ENCODE data around the gene ANKS6. TPM values are rescaled to one million over a fixed set of nuclear protein-coding genes. Genes with fewer than 3 reads are reported as not detected.

The ANKS6 gene
- total RNA-seq, 1 experiment from 2014 or later = 19.6 TPM

- intact Hi-C loops (cut with micrococcal nuclease; ENCODE audit: unreplicated experiment) (no loop called here), in situ Hi-C loops (cut with HindIII; ENCODE audit: low pct_unique_long_range_greater_than_20kb, low sequenced_read_pairs) (no loop called here)
- ChIA-PET CTCF (no interaction called here), POLR2A (interaction anchor here (0.6 kb wide), 1 partner anchor 99 kb away, joined by 4 read pairs; no protein-coding TSS in a partner anchor)
- no TSS peak for BruUV-seq (replicated peaks)
- no peaks in the 10 kb centered on the region for H3K9me3 ChIP-seq (ENCODE audit: control insufficient read depth, insufficient read depth, low read depth, low read length)
- peaks cover 2% of the 10 kb centered on the region; the same call in 1 of the 2 replicates for H3K27me3 ChIP-seq (ENCODE audit: control insufficient read depth, insufficient read depth, low read length)
- H3K27ac ChIP-seq (ENCODE audit: low read length) = no peak overlapping the region
- DNase-seq (ENCODE audit: low read depth, low spot score) = no peak
- H3K4me3 ChIP-seq (ENCODE audit: low read depth in 2 of 2, low read length in 2 of 2) = no peak overlapping the region
- ATAC-seq = no peak
- H3K4me1 ChIP-seq (ENCODE audit: control insufficient read depth, insufficient read depth, low read length) = 0 out of 2 replicates have a peak, but pooled peaks cover 3% of the 10 kb centered on the region
- TF ChIP-seq REST (IDR thresholded peaks at IDR 0.05; ENCODE audit: insufficient read depth in 1 of 2, low read depth in 2 of 2, low read length in 1 of 2) (no peak), SIN3A (IDR thresholded peaks at IDR 0.05; ENCODE audit: borderline replicate concordance, insufficient read depth, low read depth, low read length) (no peak)
- TF ChIP-seq, protein P1, sequence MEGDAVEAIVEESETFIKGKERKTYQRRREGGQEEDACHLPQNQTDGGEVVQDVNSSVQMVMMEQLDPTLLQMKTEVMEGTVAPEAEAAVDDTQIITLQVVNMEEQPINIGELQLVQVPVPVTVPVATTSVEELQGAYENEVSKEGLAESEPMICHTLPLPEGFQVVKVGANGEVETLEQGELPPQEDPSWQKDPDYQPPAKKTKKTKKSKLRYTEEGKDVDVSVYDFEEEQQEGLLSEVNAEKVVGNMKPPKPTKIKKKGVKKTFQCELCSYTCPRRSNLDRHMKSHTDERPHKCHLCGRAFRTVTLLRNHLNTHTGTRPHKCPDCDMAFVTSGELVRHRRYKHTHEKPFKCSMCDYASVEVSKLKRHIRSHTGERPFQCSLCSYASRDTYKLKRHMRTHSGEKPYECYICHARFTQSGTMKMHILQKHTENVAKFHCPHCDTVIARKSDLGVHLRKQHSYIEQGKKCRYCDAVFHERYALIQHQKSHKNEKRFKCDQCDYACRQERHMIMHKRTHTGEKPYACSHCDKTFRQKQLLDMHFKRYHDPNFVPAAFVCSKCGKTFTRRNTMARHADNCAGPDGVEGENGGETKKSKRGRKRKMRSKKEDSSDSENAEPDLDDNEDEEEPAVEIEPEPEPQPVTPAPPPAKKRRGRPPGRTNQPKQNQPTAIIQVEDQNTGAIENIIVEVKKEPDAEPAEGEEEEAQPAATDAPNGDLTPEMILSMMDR (IDR thresholded peaks at IDR 0.05) = no peak
- peaks cover 4% of the 10 kb centered on the region; the same call in 1 of the 2 replicates for H3K36me3 ChIP-seq (ENCODE audit: control insufficient read depth, insufficient read depth, low read length)
Measured at GRCh38 chr9:98808875-98809274, 12.5 kb upstream of the ANKS6 start.

DNA sequence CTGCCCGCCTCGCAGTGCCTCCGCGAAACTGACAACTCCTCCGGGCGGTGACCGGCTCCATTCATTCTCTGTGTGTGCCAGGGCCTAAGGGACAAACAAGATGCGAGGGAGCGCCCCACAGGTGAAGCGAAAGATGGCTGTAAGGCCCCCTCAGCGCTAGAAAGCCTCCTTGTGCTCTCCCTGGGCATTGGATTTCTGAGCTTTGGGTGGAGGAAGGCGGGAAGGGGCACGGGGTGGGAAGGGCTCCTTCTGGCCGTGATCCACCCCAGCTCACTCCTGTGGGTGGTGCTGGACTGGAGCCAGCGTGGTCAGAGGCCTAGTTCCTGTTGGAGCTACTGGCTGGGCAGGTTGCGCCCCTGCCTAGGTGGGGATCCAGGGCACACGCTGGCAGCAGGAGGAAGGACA is 12.1 kb upstream of the ANKS6 start:
- no TSS peak for BruUV-seq (replicated peaks)
- TF ChIP-seq SIN3A (IDR thresholded peaks at IDR 0.05; ENCODE audit: borderline replicate concordance, insufficient read depth, low read depth, low read length) = no peak
- TF ChIP-seq TCF7L2 (IDR thresholded peaks at IDR 0.05; ENCODE audit: low read depth, low read length) = no peak
- TF ChIP-seq, protein P1 (IDR thresholded peaks at IDR 0.05) = no peak

More for the DNA sequence above, 12.1 kb upstream of the ANKS6 start:
- H3K27me3 ChIP-seq (ENCODE audit: control insufficient read depth, insufficient read depth, low read length) = peaks cover 2% of the 10 kb centered on the region; the same call in 1 of the 2 replicates
- intact Hi-C loops (cut with micrococcal nuclease; ENCODE audit: unreplicated experiment) (no loop called here), in situ Hi-C loops (cut with HindIII; ENCODE audit: low pct_unique_long_range_greater_than_20kb, low sequenced_read_pairs) (no loop called here)
- DNase-seq (ENCODE audit: low read depth, low spot score) = no peak
- no peaks in the 10 kb centered on the region for H3K9me3 ChIP-seq (ENCODE audit: control insufficient read depth, insufficient read depth, low read depth, low read length)
- H3K4me1 ChIP-seq (ENCODE audit: control insufficient read depth, insufficient read depth, low read length) = 0 out of 2 replicates have a peak, but pooled peaks cover 3% of the 10 kb centered on the region
- H3K4me3 ChIP-seq (ENCODE audit: low read depth in 2 of 2, low read length in 2 of 2) = no peak overlapping the region; a peak in 2 of 4 replicates
- ChIA-PET CTCF (interaction anchor here (0.6 kb wide), 1 partner anchor 39 kb away, joined by 4 read pairs; no protein-coding TSS in a partner anchor), POLR2A (no interaction called here)
- H3K27ac ChIP-seq (ENCODE audit: low read length) = no peak overlapping the region
- H3K36me3 ChIP-seq (ENCODE audit: control insufficient read depth, insufficient read depth, low read length) = peaks cover 4% of the 10 kb centered on the region; the same call in 1 of the 2 replicates
- no peak for ATAC-seq
